H1 (cell line): ENCODE data around the gene EIF2AK2. TPM values are rescaled to one million over a fixed set of nuclear protein-coding genes. Genes with fewer than 3 reads are reported as not detected.

Experiments used
- CTCF ChIA-PET: fragments of 300-600 bp; sonication (Branson Sonifier 250); formaldehyde crosslinking; loops from one replicate; lab custom pipeline; 2021; ENCODE audit not compliant: partially characterized antibody; lab: Charles Lee
- POLR2A ChIA-PET: fragments of 300-600 bp; sonication (Branson Sonifier 250); formaldehyde crosslinking; loops from one replicate; lab custom pipeline; 2021; ENCODE audit warnings: inconsistent platforms; ENCODE audit not compliant: partially characterized antibody; lab: Charles Lee
- DNase-seq, 2 experiments: peaks; one replicate each; pipeline versions ENCODE4 v3.0.0 to v3.0.0-alpha.2; 2010 to 2022; ENCODE audit warnings: low spot score in 2 of 2, low read depth in 1 of 2, mixed read lengths in 1 of 2
- FAIRE-seq: peaks from 2 replicates; lab custom pipeline; 2011; peaks lifted over from hg19 to GRCh38; lab: Jason Lieb, UNC
- H2AFZ ChIP-seq: 2 replicates; pipeline ENCODE4 v1.8.1; 2012; ENCODE audit warnings: low read length, inconsistent platforms
- H2AK5ac ChIP-seq: 2 replicates; pipeline ENCODE4 v1.6.1; 2013; ENCODE audit warnings: low read depth, low read length
- H2BK120ac ChIP-seq: replicated peaks from 2 replicates; pipeline ENCODE3; 2013; ENCODE audit warnings: low read depth, low read length, inconsistent platforms
- H2BK12ac ChIP-seq: 2 replicates; pipeline ENCODE4 v1.6.1; 2013; ENCODE audit warnings: low read depth, low read length
- H2BK15ac ChIP-seq: 2 replicates; pipeline ENCODE4 v1.6.1; 2013; ENCODE audit warnings: low read length
- H2BK20ac ChIP-seq: 2 replicates; pipeline ENCODE4 v1.6.1; 2013; ENCODE audit warnings: low read length
- H2BK5ac ChIP-seq: 2 replicates; pipeline ENCODE4 v1.6.1; 2013; ENCODE audit warnings: low read depth, low read length
- H3K14ac ChIP-seq: 2 replicates; pipeline ENCODE4 v1.6.1; 2013; ENCODE audit warnings: inconsistent platforms; ENCODE audit not compliant: insufficient read length
- H3K18ac ChIP-seq: 2 replicates; pipeline ENCODE4 v1.6.1; 2013; ENCODE audit warnings: low read length; ENCODE audit errors: extremely low read depth
- H3K23ac ChIP-seq: 2 replicates; pipeline ENCODE4 v1.6.1; 2013; ENCODE audit warnings: inconsistent platforms; ENCODE audit not compliant: insufficient read length
- H3K23me2 ChIP-seq: 2 replicates; pipeline ENCODE4 v1.6.1; 2013; ENCODE audit warnings: low read depth, low read length
- H3K27ac ChIP-seq: 2 replicates; pipeline ENCODE4 v1.6.1; 2011; ENCODE audit warnings: low read depth, low read length, inconsistent platforms
- H3K27me3 ChIP-seq, 4 experiments: replicated peaks in 1 of 4; 1 replicate in 1 of 4; 2 replicates in 3 of 4; pipeline versions ENCODE4 v1.6.1 to v1.8.1; 2011 to 2013; ENCODE audit warnings: low read length in 3 of 4, mild to moderate bottlenecking in 3 of 4, inconsistent platforms in 2 of 4, mixed read lengths in 2 of 4, moderate library complexity in 1 of 4; ENCODE audit not compliant: control insufficient read depth in 3 of 4, insufficient read depth in 3 of 4; ENCODE audit errors: extremely low read depth in 1 of 4
- H3K36me3 ChIP-seq, 4 experiments: 2 replicates each; pipeline versions ENCODE4 v1.6.1 to v1.8.1; 2011 to 2013; ENCODE audit warnings: mild to moderate bottlenecking in 4 of 4, low read length in 3 of 4, moderate library complexity in 2 of 4, control low read depth in 1 of 4, inconsistent platforms in 1 of 4; ENCODE audit not compliant: insufficient read depth in 4 of 4, control insufficient read depth in 2 of 4
- H3K4ac ChIP-seq: replicated peaks from 2 replicates; pipeline ENCODE3; 2013; ENCODE audit warnings: low read length, low read depth, mixed read lengths, inconsistent platforms; ENCODE audit not compliant: insufficient read length
- H3K4me1 ChIP-seq, 4 experiments: replicated peaks in 1 of 4; 1 replicate in 1 of 4; 2 replicates in 3 of 4; pipeline versions ENCODE4 v1.6.1 to v1.8.1; 2011 to 2013; ENCODE audit warnings: low read length in 3 of 4, inconsistent platforms in 2 of 4, mixed read lengths in 1 of 4; ENCODE audit not compliant: insufficient read depth in 4 of 4, control insufficient read depth in 3 of 4
- H3K4me2 ChIP-seq, 2 experiments: 2 replicates each; pipeline versions ENCODE4 v1.6.1 to v1.8.1; 2011 to 2013; ENCODE audit warnings: low read depth in 2 of 2, low read length in 2 of 2, control low read depth in 1 of 2, inconsistent platforms in 1 of 2, mild to moderate bottlenecking in 1 of 2; ENCODE audit not compliant: insufficient read depth in 1 of 2
- H3K4me3 ChIP-seq, 4 experiments: fragments of 200-600, 300-600 bp in 1 of 4; sonication (generic), shearing (Covaris generic), sonication (Bioruptor Twin) in 1 of 4; 2 replicates each; pipeline versions ENCODE4 v1.5.1 to v1.8.1; 2011 to 2016; ENCODE audit warnings: low read length in 4 of 4, low read depth in 3 of 4, control low read depth in 2 of 4, inconsistent platforms in 2 of 4, mild to moderate bottlenecking in 2 of 4, mixed read lengths in 1 of 4, moderate library complexity in 1 of 4; ENCODE audit not compliant: insufficient read depth in 2 of 4; ENCODE audit errors: extremely low read depth in 1 of 4
- H3K56ac ChIP-seq: replicated peaks from 2 replicates; pipeline ENCODE3; 2013; ENCODE audit warnings: low read depth, mild to moderate bottlenecking, mixed read lengths, low read length, inconsistent platforms; ENCODE audit not compliant: insufficient read length
- H3K79me1 ChIP-seq: 2 replicates; pipeline ENCODE4 v1.6.1; 2013; ENCODE audit warnings: low read depth, low read length, control low read depth
- H3K79me2 ChIP-seq, 2 experiments: 2 replicates each; pipeline versions ENCODE4 v1.6.1 to v1.8.1; 2012 to 2013; ENCODE audit warnings: low read length in 2 of 2, mild to moderate bottlenecking in 2 of 2, inconsistent platforms in 1 of 2; ENCODE audit not compliant: insufficient read depth in 2 of 2, control insufficient read depth in 1 of 2
- H3K9ac ChIP-seq, 4 experiments: replicated peaks in 1 of 4; 1 replicate in 1 of 4; 2 replicates in 3 of 4; pipeline versions ENCODE4 v1.6.1 to v1.8.1; 2011 to 2013; ENCODE audit warnings: low read depth in 3 of 4, low read length in 3 of 4, control low read depth in 2 of 4, mild to moderate bottlenecking in 2 of 4, moderate library complexity in 2 of 4, inconsistent platforms in 1 of 4; ENCODE audit errors: extremely low read depth in 1 of 4
- H3K9me3 ChIP-seq, 2 experiments: 2 replicates each; pipeline versions ENCODE4 v1.6.1 to v1.8.1; 2012 to 2013; ENCODE audit warnings: mild to moderate bottlenecking in 2 of 2, moderate library complexity in 2 of 2, control low read depth in 1 of 2, inconsistent platforms in 1 of 2, low read depth in 1 of 2, low read length in 1 of 2, mixed read lengths in 1 of 2; ENCODE audit not compliant: insufficient read depth in 2 of 2
- H4K20me1 ChIP-seq, 2 experiments: replicated peaks in 1 of 2; 2 replicates each; pipeline versions ENCODE3 to v1.8.1; 2011 to 2013; ENCODE audit warnings: inconsistent platforms in 2 of 2, low read length in 2 of 2, mild to moderate bottlenecking in 1 of 2; ENCODE audit not compliant: insufficient read depth in 2 of 2, control insufficient read depth in 1 of 2
- H4K5ac ChIP-seq: 2 replicates; pipeline ENCODE4 v1.6.1; 2013; ENCODE audit warnings: low read length, low read depth, mixed read lengths, inconsistent platforms; ENCODE audit not compliant: insufficient read length
- H4K8ac ChIP-seq: 2 replicates; pipeline ENCODE4 v1.8.0; 2013; ENCODE audit warnings: mild to moderate bottlenecking, moderate library complexity, low read length, inconsistent platforms; ENCODE audit not compliant: insufficient read depth; ENCODE audit errors: extremely low read depth
- H4K91ac ChIP-seq: replicated peaks from 2 replicates; pipeline ENCODE3; 2013; ENCODE audit warnings: low read length, mixed read lengths, inconsistent platforms; ENCODE audit not compliant: insufficient read length
- CHD2 ChIP-seq: IDR thresholded peaks from 2 replicates; pipeline ENCODE4 v1.6.1; 2012; ENCODE audit warnings: low read length, improper control_type of control experiment
- WGBS, 2 experiments: shearing (Covaris generic) in 1 of 2; methylation state at CpG; one replicate each; pipeline versions ENCODE4 v1.1.6 to v1.1.7; 2013 to 2015; ENCODE audit warnings: low lambda C conversion rate in 2 of 2, mixed read lengths in 2 of 2, inconsistent platforms in 1 of 2, low coverage in 1 of 2, missing lambda C conversion rate in 1 of 2; ENCODE audit not compliant: insufficient replicate concordance in 2 of 2, insufficient coverage in 1 of 2, insufficient read length in 1 of 2; ENCODE audit errors: extremely low coverage in 1 of 2, missing lambda C conversion rate in 1 of 2; 5-methylcytosine and 5-hydroxymethylcytosine counted together
- polyA plus RNA-seq, 7 experiments: library from polyadenylated mRNA; depleted of rRNA in 3 of 7; stranded (reverse) in 5 of 7; unstranded in 2 of 7; fragments of >200 nt in 5 of 7; fragments of 200-250 nt in 2 of 7; gene quantifications; 1 replicate in 5 of 7; 2 replicates in 1 of 7; 4 replicates in 1 of 7; pipeline versions ENCODE4 v1.2.1 to v1.2.3, GENCODE V29; 2011 to 2013; ENCODE audit warnings: missing spikeins in 2 of 7, mixed read lengths in 2 of 7
- total RNA-seq: library from RNA; stranded (reverse); fragmentation: NEBNext Ultra II Directional; extraction: Animal tissue kit (Norgen Biotek cat#: 25700); gene quantifications from 2 replicates; pipeline ENCODE4 v1.2.1, GENCODE V29; 2021

EIF2AK2 gene
- total and polyA plus RNA-seq, 2 of the 8 experiments (the other 6 are each of a cell fraction or from before 2014, with no cell fraction given), result 13.1 to 46.9 TPM

DNA sequence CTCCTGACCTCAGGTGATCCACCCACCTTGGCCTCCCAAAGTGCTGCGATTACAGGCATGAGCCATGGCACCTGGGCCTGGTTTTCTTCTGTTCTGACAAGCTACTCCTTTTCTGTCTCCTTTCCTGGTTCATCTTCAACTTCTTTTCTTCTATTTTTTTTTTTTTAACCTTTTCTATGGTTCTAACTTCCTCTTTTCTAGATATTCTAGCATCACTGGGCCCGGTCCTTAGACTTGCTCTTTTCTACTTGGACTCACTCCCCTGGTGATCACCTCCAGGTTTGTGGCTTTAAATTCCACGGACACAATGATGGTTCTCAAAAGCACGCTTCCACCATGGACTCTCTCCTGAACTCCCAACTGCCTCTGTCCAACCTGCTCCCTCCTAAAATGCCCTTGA, 2.0 kb downstream of the EIF2AK2 start:
- Histone ChIP-seq H4K5ac (no peak overlapping the region), H3K23me2 (peaks cover 6% of the 10 kb centered on the region; the same call in 1 of the 2 replicates), H3K27ac (no peak overlapping the region), H3K27me3 (no peaks in the 10 kb centered on the region), H3K18ac (no peak overlapping the region), H2BK20ac (no peak overlapping the region), H3K36me3 (no peaks in the 10 kb centered on the region; a peak in 2 of 8 replicates), H3K9ac (no peak overlapping the region), H4K91ac (no peak overlapping the region), H3K79me2 (peaks cover 0 to 52% of the 10 kb centered on the region in 2 experiments; a peak in 2 of 4 replicates), H2BK12ac (no peak overlapping the region), H3K4me1 (peaks cover 0 to 11% (median 8%) of the 10 kb centered on the region in 4 experiments; a peak in 6 of 7 replicates), H3K23ac (no peak overlapping the region), H3K79me1 (peaks cover 2% of the 10 kb centered on the region; the same call in 1 of the 2 replicates), H4K20me1 (no peaks in the 10 kb centered on the region), H3K56ac (no peak overlapping the region), H2AK5ac (no peak overlapping the region), H3K4me2 (no peak overlapping the region), H2AFZ (no peak overlapping the region), H3K14ac (no peak overlapping the region), H3K4me3 (no peak overlapping the region), H3K4ac (no peak overlapping the region), H2BK120ac (no peak overlapping the region), H2BK15ac (no peak overlapping the region), H3K9me3 (no peaks in the 10 kb centered on the region), H4K8ac (no peak overlapping the region), H2BK5ac (no peak overlapping the region)
- WGBS, 2 experiments, result 95% methylated on average over 4 of the region's 4 CpGs; no CpG with 5 or more reads in 1 of the 2 experiments
- FAIRE-seq, result no peak
- POLR2A ChIA-PET, result interaction anchor here (1.3 to 3.8 kb wide), 2 partner anchors 17 to 78 kb away, joined by 3 to 15 read pairs; partner anchors contain the start of genes CEBPZ and NDUFAF7
- CTCF ChIA-PET, result interaction anchor here (0.7 to 1.9 kb wide), 2 partner anchors 24 to 27 kb away, joined by 3 to 6 read pairs; no protein-coding TSS in a partner anchor
- no peak for DNase-seq
- no peak for TF ChIP-seq CHD2
